HepG2 (cell line): ENCODE data around the gene TMEM62. TPM values are rescaled to one million over a fixed set of nuclear protein-coding genes. Genes with fewer than 3 reads are reported as not detected.

Source experiments
- ATAC-seq: fragments of 200-7000 bp; cut with Tn5 transposase; 3 replicates; pipeline ENCODE4 v1.9.1; 2020; ENCODE audit warnings: mild to moderate bottlenecking, moderate library complexity
- BruUV-seq: library from RNA; stranded (reverse); fragments of 400-500 nt; replicated peaks from 2 replicates; lab custom pipeline; 2021; lab: Mats Ljungman, UMichigan
- CTCF ChIA-PET: fragments of 300-600 bp; formaldehyde crosslinking; extraction: SDS; loops from one replicate; lab custom pipeline; 2021; ENCODE audit warnings: low total read pairs, inconsistent platforms, low intra/inter-chr PET ratio; lab: Yijun Ruan, JAX
- POLR2A ChIA-PET: fragments of 350-600 bp; sonication (Branson Sonifier 250); formaldehyde crosslinking; loops from one replicate; lab custom pipeline; 2020; ENCODE audit warnings: antibody characterized with exemption, inconsistent platforms; lab: Yijun Ruan, JAX
- DNase-seq: peaks from one replicate; pipeline ENCODE4 v3.0.0-alpha.2; 2015; ENCODE audit warnings: low spot score
- FAIRE-seq: peaks from 3 replicates; lab custom pipeline; 2011; peaks lifted over from hg19 to GRCh38; lab: Jason Lieb, UNC
- H2AFZ ChIP-seq: one replicate; pipeline ENCODE4 v1.6.1; 2011; ENCODE audit warnings: low read length, inconsistent platforms
- H3K27ac ChIP-seq: fragments of 300-600 bp; 3 replicates; pipeline ENCODE4 v1.8.0; 2011; ENCODE audit warnings: mixed run types, mild to moderate bottlenecking, mixed read lengths, low read length, inconsistent platforms; ENCODE audit not compliant: insufficient read depth; ENCODE audit errors: extremely low read length
- H3K27me3 ChIP-seq, 2 experiments: fragments of 200-600 bp in 1 of 2; 2 replicates in 1 of 2; 3 replicates in 1 of 2; pipeline versions ENCODE4 v1.6.0 to v1.8.0; 2011; ENCODE audit warnings: low read length in 2 of 2, mild to moderate bottlenecking in 2 of 2, moderate library complexity in 2 of 2, inconsistent platforms in 1 of 2; ENCODE audit not compliant: insufficient read depth in 2 of 2, control insufficient read depth in 1 of 2
- H3K36me3 ChIP-seq, 2 experiments: fragments of 200-600 bp in 1 of 2; replicated peaks in 1 of 2; 2 replicates in 1 of 2; 3 replicates in 1 of 2; pipeline versions ENCODE4 v1.5.1 to v1.8.0; 2011; ENCODE audit warnings: low read length in 2 of 2, inconsistent platforms in 1 of 2; ENCODE audit not compliant: insufficient read depth in 2 of 2, control insufficient read depth in 1 of 2
- H3K4me1 ChIP-seq: 2 replicates; pipeline ENCODE4 v1.5.1; 2012; ENCODE audit warnings: low read length, inconsistent platforms; ENCODE audit not compliant: insufficient read depth
- H3K4me2 ChIP-seq: 2 replicates; pipeline ENCODE4 v1.6.0; 2011; ENCODE audit warnings: low read depth, low read length, inconsistent platforms
- H3K4me3 ChIP-seq, 3 experiments: fragments of 200-600 bp in 1 of 3; sonication (generic), shearing (Covaris generic) in 1 of 3; replicated peaks in 1 of 3; 2 replicates each; pipeline ENCODE4 v1.5.1; 2011 to 2016; ENCODE audit warnings: low read length in 3 of 3, inconsistent platforms in 2 of 3, low read depth in 2 of 3, mild to moderate bottlenecking in 2 of 3, control low read depth in 1 of 3, mixed read lengths in 1 of 3; ENCODE audit not compliant: insufficient read depth in 1 of 3
- H3K79me2 ChIP-seq: one replicate; pipeline ENCODE4 v1.6.1; 2011; ENCODE audit warnings: low read length, inconsistent platforms; ENCODE audit not compliant: insufficient read depth
- H3K9ac ChIP-seq: 2 replicates; pipeline ENCODE4 v1.6.0; 2011; ENCODE audit warnings: mild to moderate bottlenecking, low read depth, low read length, inconsistent platforms; ENCODE audit not compliant: insufficient read depth
- H3K9me3 ChIP-seq: 2 replicates; pipeline ENCODE4 v1.5.1; 2012; ENCODE audit warnings: mild to moderate bottlenecking, low read length
- H4K20me1 ChIP-seq: 2 replicates; pipeline ENCODE4 v1.6.0; 2011; ENCODE audit warnings: inconsistent platforms, mild to moderate bottlenecking, low read length, moderate library complexity; ENCODE audit not compliant: insufficient read depth
- AGO1 ChIP-seq: fragments of 200-400 bp; formaldehyde crosslinking; IDR thresholded peaks from 2 replicates; pipeline ENCODE4 v1.6.1; 2017; ENCODE audit warnings: mild to moderate bottlenecking, low read depth, low read length, moderate library complexity; ENCODE audit not compliant: poor library complexity, severe bottlenecking
- CEBPB ChIP-seq: IDR thresholded peaks from 2 replicates; pipeline ENCODE4 v1.6.1; 2011; ENCODE audit warnings: low read depth, low read length, improper control_type of control experiment, borderline replicate concordance
- CHCHD3 ChIP-seq: sonication (generic); formaldehyde crosslinking; IDR thresholded peaks from 2 replicates; pipeline ENCODE4 v1.8.0; 2022; ENCODE audit warnings: mild to moderate bottlenecking, missing genetic modification reagents, moderate library complexity
- JDP2 ChIP-seq: sonication (generic); formaldehyde crosslinking; IDR thresholded peaks from 2 replicates; pipeline ENCODE4 v1.8.1; 2022; ENCODE audit warnings: missing genetic modification reagents, borderline replicate concordance
- MAFK ChIP-seq, 2 experiments: IDR thresholded peaks in 1 of 2; conservative IDR thresholded peaks in 1 of 2; 2 replicates each; pipeline ENCODE4 v1.6.1; 2011; ENCODE audit warnings: improper control_type of control experiment in 2 of 2, low read length in 2 of 2
- TCF7 ChIP-seq: sonication (generic); IDR thresholded peaks from 2 replicates; pipeline ENCODE4 v1.6.1; 2016; ENCODE audit warnings: antibody characterized with exemption, low read depth
- TRIM22 ChIP-seq: fragments of 450-650 bp; IDR thresholded peaks from 2 replicates; pipeline ENCODE4 v1.6.1; 2017
- ZNF124 ChIP-seq: sonication (generic); formaldehyde crosslinking; IDR thresholded peaks from 2 replicates; pipeline ENCODE4 v1.4.0; 2020; ENCODE audit warnings: missing genetic modification reagents
- WGBS: methylation state at CpG from one replicate; pipeline ENCODE4 v1.1.6; 2017; ENCODE audit warnings: low lambda C conversion rate; 5-methylcytosine and 5-hydroxymethylcytosine counted together
- in situ Hi-C: cut with HindIII; loops from 2 replicates; pipeline ENCODE4 v1.10.0; 2017; ENCODE audit warnings: low pct_unique_long_range_greater_than_20kb; ENCODE audit not compliant: extremely low pct_ligation_motif_present
- intact Hi-C: fragments of 100-400 bp; cut with micrococcal nuclease; formaldehyde crosslinking; loops from one replicate; pipeline ENCODE4 v1.10.0; 2022; ENCODE audit not compliant: unreplicated experiment
- polyA plus RNA-seq, 8 experiments: library from polyadenylated mRNA; depleted of rRNA in 3 of 8; stranded (reverse) in 7 of 8; unstranded in 1 of 8; fragments of >200 nt; fragmentation: Illumina TruSeq in 4 of 8; extraction: Trizol in 4 of 8; gene quantifications; 2 replicates each; pipeline versions ENCODE4 v1.2.1 to v1.2.3, GENCODE V29; 2011 to 2016; ENCODE audit warnings: low read depth in 4 of 8, missing spikeins in 1 of 8, mixed read lengths in 1 of 8; ENCODE audit not compliant: insufficient read depth in 1 of 8
- total RNA-seq, 5 experiments: library from RNA; depleted of rRNA; stranded (reverse); fragments of >200 nt; fragmentation: Illumina TruSeq; extraction: Trizol; gene quantifications; 2 replicates each; pipeline ENCODE4 v1.2.3, GENCODE V29; 2016; ENCODE audit warnings: low read depth in 1 of 5
- TF ChIP-seq, protein P1 (sequence below): sonication (generic); formaldehyde crosslinking; IDR thresholded peaks from 2 replicates; pipeline ENCODE4 v1.5.0; 2020; ENCODE audit warnings: mild to moderate bottlenecking, low read depth, missing genetic modification reagents, borderline replicate concordance
- TF ChIP-seq, protein P2 (sequence below): IDR thresholded peaks from 2 replicates; pipeline ENCODE4 v1.6.1; 2016; ENCODE audit warnings: missing compliant biosample characterization, missing genetic modification reagents, borderline replicate concordance
- TF ChIP-seq, protein P3 (sequence below): sonication (generic); formaldehyde crosslinking; IDR thresholded peaks from 2 replicates; pipeline ENCODE4 v1.8.0; 2022; ENCODE audit warnings: missing genetic modification reagents, mild to moderate bottlenecking, inconsistent platforms, borderline replicate concordance

TMEM62 gene
- total and polyA plus RNA-seq, 2 of the 13 experiments (the other 11 are each of a cell fraction or from before 2014, with no cell fraction given) = 14.2 to 20.9 TPM

- TF ChIP-seq, protein P1, sequence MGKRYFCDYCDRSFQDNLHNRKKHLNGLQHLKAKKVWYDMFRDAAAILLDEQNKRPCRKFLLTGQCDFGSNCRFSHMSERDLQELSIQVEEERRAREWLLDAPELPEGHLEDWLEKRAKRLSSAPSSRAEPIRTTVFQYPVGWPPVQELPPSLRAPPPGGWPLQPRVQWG = no peak
- TF ChIP-seq AGO1 = no peak
- TF ChIP-seq CHCHD3 (CRISPR knock-in tag) = no peak
- TF ChIP-seq, protein P2, sequence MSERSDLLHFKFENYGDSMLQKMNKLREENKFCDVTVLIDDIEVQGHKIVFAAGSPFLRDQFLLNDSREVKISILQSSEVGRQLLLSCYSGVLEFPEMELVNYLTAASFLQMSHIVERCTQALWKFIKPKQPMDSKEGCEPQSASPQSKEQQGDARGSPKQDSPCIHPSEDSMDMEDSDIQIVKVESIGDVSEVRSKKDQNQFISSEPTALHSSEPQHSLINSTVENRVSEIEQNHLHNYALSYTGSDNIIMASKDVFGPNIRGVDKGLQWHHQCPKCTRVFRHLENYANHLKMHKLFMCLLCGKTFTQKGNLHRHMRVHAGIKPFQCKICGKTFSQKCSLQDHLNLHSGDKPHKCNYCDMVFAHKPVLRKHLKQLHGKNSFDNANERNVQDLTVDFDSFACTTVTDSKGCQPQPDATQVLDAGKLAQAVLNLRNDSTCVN (CRISPR knock-in tag) = no peak
- no peak for TF ChIP-seq JDP2 (CRISPR knock-in tag)
These were observed 27.5 kb upstream of the TMEM62 start, which contains the start of gene UBR1 (continued) for GRCh38 chr15:43105778-43106485.

DNA sequence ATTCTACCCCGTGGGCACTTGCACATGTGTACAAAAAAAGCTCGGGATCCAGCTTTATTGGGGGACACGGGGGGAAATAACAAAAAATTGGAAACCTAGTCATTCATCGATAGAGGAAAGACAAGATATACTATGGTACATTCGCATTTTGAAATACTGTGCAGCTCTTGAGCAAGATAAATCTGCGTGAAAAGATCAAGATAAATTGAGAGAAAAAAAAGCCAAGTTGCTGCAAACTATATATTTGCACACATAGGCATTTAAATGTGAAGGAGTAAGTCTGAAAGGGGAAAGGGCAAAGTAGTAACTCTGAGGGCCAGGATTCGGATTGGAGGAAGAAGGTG is 26.9 kb upstream of the TMEM62 start:
- Histone ChIP-seq H3K9me3 (no peaks in the 10 kb centered on the region), H3K27me3 (no peaks in the 10 kb centered on the region; a peak in 1 of 5 replicates), H3K36me3 (peaks cover 0 to 5% of the 10 kb centered on the region in 2 experiments; a peak in 2 of 5 replicates), H3K27ac (peak overlapping the region; percentile 76), H3K9ac (peak overlapping the region; percentile 82), H3K4me2 (peak overlapping the region; percentile 83), H4K20me1 (no peaks in the 10 kb centered on the region), H2AFZ (peak overlapping the region; percentile 56), H3K79me2 (peaks cover 38% of the 10 kb centered on the region), H3K4me3 (peak overlapping the region; percentile 89 to 99 (median 89)), H3K4me1 (peaks cover 15% of the 10 kb centered on the region)
- 0% methylated on average over 7 of the region's 7 CpGs for WGBS
- TF ChIP-seq, protein P3, sequence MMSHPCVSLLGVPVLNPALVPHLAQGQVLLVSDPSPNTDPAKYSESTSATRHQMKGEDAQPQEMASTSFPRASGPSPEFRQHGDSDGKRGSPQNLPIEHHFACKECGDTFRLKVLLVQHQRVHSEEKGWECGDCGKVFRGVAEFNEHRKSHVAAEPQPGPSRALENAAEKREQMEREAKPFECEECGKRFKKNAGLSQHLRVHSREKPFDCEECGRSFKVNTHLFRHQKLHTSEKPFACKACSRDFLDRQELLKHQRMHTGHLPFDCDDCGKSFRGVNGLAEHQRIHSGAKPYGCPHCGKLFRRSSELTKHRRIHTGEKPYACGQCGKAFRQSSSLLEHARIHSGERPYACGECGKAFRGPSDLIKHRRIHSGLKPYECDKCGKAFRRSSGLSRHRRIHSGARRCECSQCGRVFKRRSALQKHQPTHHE (CRISPR knock-in tag) = no peak
- no peak for TF ChIP-seq TRIM22
- TF ChIP-seq ZNF124 = 0 out of 2 replicates have a peak, but pooled peaks have one; percentile 8
- no peak for TF ChIP-seq TCF7
- peak in 1 of 2 experiments; percentile 7; a peak in 1 of 4 replicates for TF ChIP-seq MAFK (conservative IDR thresholded peaks at IDR 0.05 in 1 of 2, IDR thresholded peaks at IDR 0.05 in 1 of 2; ENCODE audit: low read length in 2 of 2)
- peak; percentile 38; the same call in 1 of the 2 replicates for TF ChIP-seq CEBPB
- DNase-seq (no peak), ATAC-seq (peak; percentile 12; the same call in 2 of the 3 replicates), FAIRE-seq (no peak)
- ChIA-PET CTCF (no interaction called here), POLR2A (interaction anchor here (1.0 to 2.1 kb wide), 3 partner anchors 11 to 27 kb away, joined by 4 to 7 read pairs (median 6); partner anchors contain the start of gene TMEM62)
- in situ Hi-C loops = no loop called here
- intact Hi-C loops = loop anchor here (5.0 kb wide), 1 partner anchor 81 kb away; the partner anchor contains the start of gene CCNDBP1
- no TSS peak for BruUV-seq
